GM11168 (cell line): ENCODE data around the gene LEP.

Experiments used
- in situ Hi-C: fragments of 300-500 bp; cut with MboI; formaldehyde crosslinking; loops from one replicate; pipeline ENCODE4 v1.12.0; 2022; ENCODE audit warnings: low sequenced_read_pairs; ENCODE audit not compliant: unreplicated experiment

The LEP gene

GRCh38 chr7:128303643-128304042 lies 62.6 kb downstream of the LEP start:
- in situ Hi-C loops = no loop called here

- in situ Hi-C loops = no loop called here
These were observed 63.1 kb downstream of the LEP start for GRCh38 chr7:128304212-128304611.

- in situ Hi-C loops = no loop called here
These were observed 66.0 kb downstream of the LEP start for GRCh38 chr7:128307061-128307460.
